Testis (tissue), 2 donors: ENCODE measurements around the gene ATP8A1.

Experiments
- POLR2A ChIP-seq: fragments of 450-650 bp; IDR thresholded peaks from one replicate; pipeline ENCODE4 v1.6.1; 2017; ENCODE audit warnings: antibody characterized with exemption, mild to moderate bottlenecking, moderate library complexity
- TF ChIP-seq, protein P1 (sequence below), 3 experiments: fragments of 450-650 bp in 2 of 3; fragments of 200-600 bp in 1 of 3; sonication (generic) in 1 of 3; IDR thresholded peaks; one replicate each; pipeline ENCODE4 v1.5.1; 2016 to 2019; ENCODE audit warnings: antibody characterized with exemption in 3 of 3, mild to moderate bottlenecking in 2 of 3, moderate library complexity in 1 of 3

DNA sequence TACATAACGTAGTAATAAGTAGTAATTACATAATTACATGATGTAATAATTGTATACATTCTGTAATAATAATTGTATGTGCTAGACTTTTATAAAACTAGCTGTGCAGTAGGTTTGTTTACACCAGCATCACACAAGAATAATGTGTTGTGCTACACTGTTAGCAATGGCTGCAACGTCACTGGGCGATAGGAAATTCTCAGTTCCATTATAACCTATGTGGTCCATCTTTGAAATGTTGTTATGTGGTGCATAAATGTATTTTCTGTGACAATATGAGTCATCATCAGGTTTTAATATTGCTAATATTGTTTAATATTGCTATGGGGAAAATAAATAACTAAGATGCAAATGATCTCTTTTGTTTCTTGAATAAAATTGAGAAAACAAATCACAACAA lies 46.0 kb upstream of the ATP8A1 start:
- TF ChIP-seq, protein P1, sequence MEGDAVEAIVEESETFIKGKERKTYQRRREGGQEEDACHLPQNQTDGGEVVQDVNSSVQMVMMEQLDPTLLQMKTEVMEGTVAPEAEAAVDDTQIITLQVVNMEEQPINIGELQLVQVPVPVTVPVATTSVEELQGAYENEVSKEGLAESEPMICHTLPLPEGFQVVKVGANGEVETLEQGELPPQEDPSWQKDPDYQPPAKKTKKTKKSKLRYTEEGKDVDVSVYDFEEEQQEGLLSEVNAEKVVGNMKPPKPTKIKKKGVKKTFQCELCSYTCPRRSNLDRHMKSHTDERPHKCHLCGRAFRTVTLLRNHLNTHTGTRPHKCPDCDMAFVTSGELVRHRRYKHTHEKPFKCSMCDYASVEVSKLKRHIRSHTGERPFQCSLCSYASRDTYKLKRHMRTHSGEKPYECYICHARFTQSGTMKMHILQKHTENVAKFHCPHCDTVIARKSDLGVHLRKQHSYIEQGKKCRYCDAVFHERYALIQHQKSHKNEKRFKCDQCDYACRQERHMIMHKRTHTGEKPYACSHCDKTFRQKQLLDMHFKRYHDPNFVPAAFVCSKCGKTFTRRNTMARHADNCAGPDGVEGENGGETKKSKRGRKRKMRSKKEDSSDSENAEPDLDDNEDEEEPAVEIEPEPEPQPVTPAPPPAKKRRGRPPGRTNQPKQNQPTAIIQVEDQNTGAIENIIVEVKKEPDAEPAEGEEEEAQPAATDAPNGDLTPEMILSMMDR (IDR thresholded peaks at IDR 0.05): no peak
- no peak for TF ChIP-seq POLR2A
